ENCODE results near the gene FARSA. TPM values are rescaled to one million over a fixed set of nuclear protein-coding genes. Genes with fewer than 3 reads are reported as not detected.
"Not testable (repeated sequence)": the region's sequence is repeated elsewhere in the genome, so short reads cannot be mapped to it uniquely, and the experiment has no call there.

Gene FARSA
- total and polyA plus RNA-seq, 2 of the 8 experiments (the other 6 are each of a cell fraction or from before 2014, with no cell fraction given) = 61.0 to 103 TPM

DNA sequence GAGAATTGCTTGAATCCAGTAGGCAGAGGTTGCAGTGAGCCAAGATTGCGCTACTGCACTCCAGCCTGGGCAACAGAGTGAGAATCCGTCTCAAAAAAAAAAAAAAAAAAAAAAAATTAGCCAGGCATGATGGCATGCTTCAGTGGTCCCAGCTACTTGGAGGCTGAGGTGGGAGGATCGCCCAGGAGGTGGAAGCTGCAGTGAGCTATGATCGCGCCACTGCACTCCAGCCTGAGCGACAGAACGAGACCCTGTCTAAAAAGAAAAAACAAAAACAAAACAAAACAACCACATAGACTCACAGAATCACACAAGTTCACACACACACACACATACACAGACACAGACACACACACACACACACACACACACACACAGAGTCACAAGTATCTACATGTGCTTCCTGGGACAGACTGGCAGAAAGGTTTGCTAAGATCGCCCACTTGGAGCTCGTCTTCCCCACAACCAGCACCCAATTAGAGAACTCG lies 43.2 kb downstream of the FARSA start:
- TF ChIP-seq PHF8 (conservative IDR thresholded peaks at IDR 0.05; ENCODE audit: low read depth, low read length) = peak; percentile 1; the same call in 1 of the 2 replicates
- peak; percentile 53 for TF ChIP-seq POLR2AphosphoS5 (IDR thresholded peaks at IDR 0.05; ENCODE audit: low read depth, low read length)
- not testable (repeated sequence) for H3K79me1 ChIP-seq (ENCODE audit: low read depth, low read length); H4K20me1 ChIP-seq (replicated peaks in 1 of 2; ENCODE audit: control insufficient read depth in 1 of 2, insufficient read depth in 2 of 2, low read length in 2 of 2); H3K23ac ChIP-seq (ENCODE audit: insufficient read length); H3K56ac ChIP-seq (replicated peaks; ENCODE audit: insufficient read length, low read depth, low read length); H4K8ac ChIP-seq (ENCODE audit: extremely low read depth, insufficient read depth, low read length); H3K14ac ChIP-seq (ENCODE audit: insufficient read length); H2BK12ac ChIP-seq (ENCODE audit: low read depth, low read length); H2AFZ ChIP-seq (ENCODE audit: low read length); H2BK20ac ChIP-seq (ENCODE audit: low read length); H2BK120ac ChIP-seq (replicated peaks; ENCODE audit: low read depth, low read length); H3K9me3 ChIP-seq (ENCODE audit: insufficient read depth in 2 of 2, low read depth in 1 of 2, low read length in 1 of 2); H3K27me3 ChIP-seq (replicated peaks in 1 of 4; ENCODE audit: control insufficient read depth in 3 of 4, extremely low read depth in 1 of 4, insufficient read depth in 3 of 4, low read length in 3 of 4); H3K4ac ChIP-seq (replicated peaks; ENCODE audit: insufficient read length, low read depth, low read length); H2AK5ac ChIP-seq (ENCODE audit: low read depth, low read length); H3K4me1 ChIP-seq (replicated peaks in 1 of 4; ENCODE audit: control insufficient read depth in 3 of 4, insufficient read depth in 4 of 4, low read length in 3 of 4); DNase-seq (ENCODE audit: low read depth in 1 of 2, low spot score in 2 of 2); FAIRE-seq; H2BK15ac ChIP-seq (ENCODE audit: low read length)
- ChIA-PET CTCF (ENCODE audit: partially characterized antibody) (interaction anchor here (0.6 to 1.6 kb wide), 10 partner anchors 10 to 200 kb away, joined by 3 to 6 read pairs (median 4); no protein-coding TSS in a partner anchor), POLR2A (ENCODE audit: partially characterized antibody) (interaction anchor here (0.5 to 10.5 kb wide), 33 partner anchors 9 to 1654 kb away, joined by 3 to 110 read pairs (median 4); partner anchors contain the start of genes CALR, DNASE2, FARSA and GADD45GIP1)
- Histone ChIP-seq H3K4me2 (ENCODE audit: insufficient read depth in 1 of 2, low read depth in 2 of 2, low read length in 2 of 2) (peak overlapping the region; percentile 78 to 84), H4K5ac (ENCODE audit: insufficient read length, low read depth, low read length) (peak overlapping the region; percentile 69), H3K36me3 (ENCODE audit: control insufficient read depth in 2 of 4, insufficient read depth in 4 of 4, low read length in 3 of 4) (peaks cover 7 to 17% (median 13%) of the 10 kb centered on the region in 4 experiments), H2BK5ac (ENCODE audit: low read depth, low read length) (peak overlapping the region; percentile 8; the same call in 1 of the 2 replicates), H3K4me3 (ENCODE audit: extremely low read depth in 1 of 4, insufficient read depth in 2 of 4, low read depth in 3 of 4, low read length in 4 of 4) (peak overlapping the region; percentile 16 to 88 (median 50); a peak in 6 of 8 replicates), H3K18ac (ENCODE audit: extremely low read depth, low read length) (peak overlapping the region; percentile 11; the same call in 1 of the 2 replicates), H3K27ac (ENCODE audit: low read depth, low read length) (peak overlapping the region; percentile 82; the same call in 1 of the 2 replicates), H3K23me2 (ENCODE audit: low read depth, low read length) (peaks cover 15% of the 10 kb centered on the region; the same call in 1 of the 2 replicates), H3K9ac (replicated peaks in 1 of 4; ENCODE audit: extremely low read depth in 1 of 4, low read depth in 3 of 4, low read length in 3 of 4) (peak overlapping the region; percentile 9 to 90 (median 68)), H4K91ac (replicated peaks; ENCODE audit: insufficient read length, low read length) (peak overlapping the region; percentile 12), H3K79me2 (ENCODE audit: control insufficient read depth in 1 of 2, insufficient read depth in 2 of 2, low read length in 2 of 2) (peaks cover 0 to 12% of the 10 kb centered on the region in 2 experiments; a peak in 1 of 4 replicates)
- WGBS, 2 experiments (ENCODE audit: extremely low coverage in 1 of 2, insufficient coverage in 1 of 2, insufficient read length in 1 of 2, insufficient replicate concordance in 2 of 2, low coverage in 1 of 2, low lambda C conversion rate in 2 of 2, missing lambda C conversion rate in 1 of 2) = 47% methylated on average over 9 of the region's 10 CpGs; no CpG with 5 or more reads in 1 of the 2 experiments
